IPS-11a (cell line): ENCODE measurements around the gene MXI1.

ENCODE experiments used
- H3K4me3 ChIP-seq: one replicate; pipeline ENCODE4 v1.5.1; 2013; ENCODE audit warnings: low read depth, low read length, control low read depth

MXI1 gene

DNA sequence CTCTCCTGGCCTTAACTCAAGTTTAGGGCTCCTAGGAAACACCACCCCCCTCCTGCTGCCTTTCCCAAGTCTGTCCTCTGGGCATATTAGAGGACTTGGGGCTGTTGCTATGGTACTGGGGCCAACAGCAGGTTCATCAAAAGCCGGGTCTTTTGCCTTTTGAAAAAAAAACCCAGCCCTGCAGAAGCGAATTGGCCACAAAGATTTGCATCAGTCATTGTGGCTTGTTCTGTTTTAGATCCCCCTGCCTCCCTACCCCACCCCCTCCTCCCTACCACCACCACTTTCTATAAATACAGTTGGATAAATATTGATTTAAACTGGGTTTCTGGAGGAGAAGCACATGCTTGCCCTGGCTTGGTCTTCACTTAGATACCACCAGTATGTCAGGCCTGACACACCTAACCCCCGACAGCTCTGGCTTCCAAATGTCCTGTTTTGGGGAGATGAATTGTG is 7.0 kb downstream of the MXI1 start:
- H3K4me3 ChIP-seq = no peak overlapping the region

- H3K4me3 ChIP-seq = no peak overlapping the region
Measured at GRCh38 chr10:110215286-110216170, 8.1 kb downstream of the MXI1 start.

- no peak overlapping the region for H3K4me3 ChIP-seq
Measured at GRCh38 chr10:110216240-110216639, 8.8 kb downstream of the MXI1 start.

- no peak overlapping the region for H3K4me3 ChIP-seq
Measured at GRCh38 chr10:110216942-110217661, 9.7 kb downstream of the MXI1 start.

DNA sequence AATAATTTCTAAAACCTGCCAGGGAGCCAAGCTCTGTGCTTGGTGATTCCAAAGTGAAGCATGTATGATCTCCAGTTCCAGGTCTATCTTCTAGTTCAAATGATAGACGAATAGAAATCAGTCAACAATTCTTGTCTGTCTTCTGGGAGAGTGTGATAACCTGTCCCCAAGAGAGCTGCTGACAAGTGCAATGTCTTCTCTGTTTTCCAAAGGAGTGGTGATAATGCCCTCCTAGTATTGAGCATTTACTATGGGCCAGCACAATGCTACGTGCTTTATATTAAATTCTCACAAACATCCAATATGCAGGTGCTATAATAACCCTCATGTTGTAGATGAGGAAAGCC is 10.2 kb downstream of the MXI1 start:
- H3K4me3 ChIP-seq = no peak overlapping the region

DNA sequence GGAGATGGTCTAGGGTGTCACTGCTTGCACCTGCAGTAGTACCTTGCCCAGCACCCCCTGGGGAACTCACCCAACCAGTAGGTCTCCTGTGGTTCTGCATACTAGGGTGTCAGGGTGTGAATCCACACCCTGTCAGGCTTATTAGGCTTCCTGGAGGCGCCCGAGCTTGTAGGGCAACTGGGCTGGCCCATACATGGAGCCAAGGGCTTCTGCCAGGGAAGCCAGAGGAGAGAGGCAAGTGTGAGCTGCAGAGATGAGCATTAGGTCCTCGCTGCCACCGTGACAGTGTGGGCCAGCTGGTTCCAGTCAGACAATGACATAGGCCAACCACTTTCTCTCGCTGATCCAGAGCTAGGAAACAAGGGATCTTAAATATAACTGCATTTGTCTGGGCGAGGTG is 11.2 kb downstream of the MXI1 start:
- no peak overlapping the region for H3K4me3 ChIP-seq

DNA sequence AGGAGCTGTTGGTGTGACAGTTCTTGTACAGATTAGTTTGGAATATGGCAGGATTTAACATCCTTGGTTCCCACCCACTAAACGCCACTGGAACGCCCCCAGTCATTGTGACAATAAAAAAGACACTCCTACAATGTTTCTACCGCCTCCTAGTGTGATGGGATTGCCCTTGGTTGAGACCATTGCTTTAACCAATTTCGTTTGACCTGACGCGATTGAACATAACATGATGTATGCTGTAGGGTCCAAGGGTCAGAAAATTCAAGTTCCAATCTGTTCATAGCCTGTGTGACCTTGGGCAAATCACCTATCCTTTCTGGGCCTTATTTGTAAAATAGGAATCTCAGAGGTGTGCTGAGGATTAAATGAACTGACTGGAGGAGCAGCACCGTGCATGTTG is 12.5 kb downstream of the MXI1 start:
- H3K4me3 ChIP-seq = no peak overlapping the region

- H3K4me3 ChIP-seq = no peak overlapping the region
Measured at GRCh38 chr10:110220398-110220797, 13.0 kb downstream of the MXI1 start.

- peak overlapping the region; percentile 4 for H3K4me3 ChIP-seq
Measured at GRCh38 chr10:110221044-110221720, 13.8 kb downstream of the MXI1 start.

DNA sequence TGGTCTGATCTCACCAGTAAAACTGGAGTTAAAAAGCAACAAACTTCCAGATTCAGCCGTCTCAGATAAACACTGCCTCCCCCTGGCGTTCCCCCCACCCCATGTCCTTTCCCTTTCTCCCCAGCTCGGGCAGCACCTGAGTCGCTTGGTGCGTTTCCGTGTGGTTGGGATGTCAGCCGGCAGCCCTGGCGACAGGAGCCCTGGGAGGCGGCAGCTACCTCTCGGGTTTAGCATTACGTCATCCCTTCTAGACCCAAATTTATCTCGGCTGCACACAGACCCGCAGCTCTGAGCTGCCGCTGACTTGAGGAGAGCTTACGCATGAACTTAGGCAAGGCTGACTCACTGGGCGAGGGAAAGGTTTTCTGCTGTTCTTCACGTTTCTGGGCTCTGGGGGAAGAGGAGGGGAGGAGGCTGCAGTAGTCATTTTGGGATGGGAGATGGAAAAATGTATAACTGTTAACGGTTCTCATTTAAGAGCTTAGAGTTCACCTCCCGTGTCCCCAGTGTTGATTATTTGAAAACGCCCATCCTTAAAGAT is 14.4 kb downstream of the MXI1 start:
- peak overlapping the region; percentile 13 for H3K4me3 ChIP-seq

DNA sequence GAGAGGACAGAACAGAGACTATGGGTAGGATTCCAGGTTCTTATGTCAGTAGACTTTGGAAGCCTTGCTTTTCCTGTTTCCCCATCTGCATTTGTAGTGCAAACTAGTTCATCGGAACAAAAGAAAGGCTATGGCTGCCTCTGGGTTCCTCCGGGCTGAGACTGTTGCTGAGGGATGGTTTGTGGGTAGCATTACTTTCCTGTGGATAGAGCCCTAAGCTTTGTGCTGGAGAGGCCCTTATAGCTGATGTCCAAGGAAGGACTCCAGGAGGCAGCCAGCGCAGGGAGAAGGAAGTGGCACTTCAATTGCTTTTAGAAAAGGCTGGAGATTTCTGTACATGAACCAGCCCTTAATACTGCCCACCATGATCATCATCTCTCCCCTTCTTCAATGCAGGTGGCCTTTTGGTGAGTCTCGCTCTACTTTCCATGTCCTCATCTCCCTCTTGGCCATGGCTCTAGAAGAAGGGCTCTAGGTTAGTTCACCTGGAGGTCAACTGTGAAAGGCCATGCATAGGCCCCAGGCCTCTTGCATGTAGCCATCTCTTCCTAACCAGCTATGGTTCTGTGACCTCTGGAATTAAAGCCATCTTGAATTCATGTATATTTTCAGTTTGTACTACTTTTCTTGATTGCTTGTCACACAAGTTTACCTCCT is 15.4 kb downstream of the MXI1 start:
- H3K4me3 ChIP-seq = no peak overlapping the region

DNA sequence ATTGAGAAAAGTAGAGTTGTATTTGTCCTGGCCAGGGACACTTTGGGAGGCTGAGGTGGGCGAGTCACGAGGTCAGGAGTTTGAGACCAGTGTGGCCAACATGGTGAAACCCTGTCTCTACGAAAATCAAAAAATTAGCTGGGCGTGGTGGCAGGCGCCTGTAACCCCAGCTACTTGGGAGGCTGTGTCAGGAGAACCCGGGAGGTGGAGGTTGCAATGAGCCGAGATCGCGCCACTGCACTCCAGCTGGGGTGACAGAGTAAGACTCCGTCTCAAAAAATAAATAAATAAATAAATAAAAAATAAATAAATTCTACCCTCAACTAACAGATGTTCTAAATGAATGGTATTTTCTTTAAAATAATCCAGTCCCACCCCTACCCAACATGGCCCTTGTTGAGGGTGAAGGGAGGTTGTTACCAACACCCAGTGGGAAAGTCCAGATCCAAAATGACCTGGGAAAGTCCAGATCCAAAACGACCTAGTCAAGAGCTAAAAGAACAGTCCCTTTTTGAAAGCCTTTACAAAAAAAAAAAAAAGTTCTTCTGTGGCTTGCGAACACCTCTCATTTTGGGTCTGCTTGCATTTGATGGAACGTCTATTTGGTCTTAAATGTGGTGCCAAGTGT is 16.0 kb downstream of the MXI1 start:
- H3K4me3 ChIP-seq = no peak overlapping the region

DNA sequence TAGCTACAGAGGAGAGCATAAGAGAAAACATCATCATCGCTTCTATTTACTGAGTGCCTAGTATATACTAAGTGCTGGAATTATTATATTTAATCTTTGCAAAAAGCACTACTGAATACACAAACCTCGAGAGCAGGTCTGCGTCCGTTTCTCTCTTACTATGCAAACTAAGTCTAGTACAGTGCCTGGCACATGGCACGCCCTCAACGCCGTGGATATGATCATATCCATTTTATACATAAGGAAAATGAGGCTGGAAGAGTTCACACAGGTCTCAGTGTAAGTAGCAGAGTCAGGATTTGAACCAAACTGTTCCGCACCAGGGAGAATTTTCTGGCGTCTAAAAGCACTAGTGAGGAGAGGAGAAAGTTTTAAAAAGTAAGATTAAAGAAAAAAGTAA is 17.6 kb downstream of the MXI1 start:
- H3K4me3 ChIP-seq = no peak overlapping the region

GRCh38 chr10:110225441-110225755 is 18.0 kb downstream of the MXI1 start:
- H3K4me3 ChIP-seq = peak overlapping the region; percentile 77

DNA sequence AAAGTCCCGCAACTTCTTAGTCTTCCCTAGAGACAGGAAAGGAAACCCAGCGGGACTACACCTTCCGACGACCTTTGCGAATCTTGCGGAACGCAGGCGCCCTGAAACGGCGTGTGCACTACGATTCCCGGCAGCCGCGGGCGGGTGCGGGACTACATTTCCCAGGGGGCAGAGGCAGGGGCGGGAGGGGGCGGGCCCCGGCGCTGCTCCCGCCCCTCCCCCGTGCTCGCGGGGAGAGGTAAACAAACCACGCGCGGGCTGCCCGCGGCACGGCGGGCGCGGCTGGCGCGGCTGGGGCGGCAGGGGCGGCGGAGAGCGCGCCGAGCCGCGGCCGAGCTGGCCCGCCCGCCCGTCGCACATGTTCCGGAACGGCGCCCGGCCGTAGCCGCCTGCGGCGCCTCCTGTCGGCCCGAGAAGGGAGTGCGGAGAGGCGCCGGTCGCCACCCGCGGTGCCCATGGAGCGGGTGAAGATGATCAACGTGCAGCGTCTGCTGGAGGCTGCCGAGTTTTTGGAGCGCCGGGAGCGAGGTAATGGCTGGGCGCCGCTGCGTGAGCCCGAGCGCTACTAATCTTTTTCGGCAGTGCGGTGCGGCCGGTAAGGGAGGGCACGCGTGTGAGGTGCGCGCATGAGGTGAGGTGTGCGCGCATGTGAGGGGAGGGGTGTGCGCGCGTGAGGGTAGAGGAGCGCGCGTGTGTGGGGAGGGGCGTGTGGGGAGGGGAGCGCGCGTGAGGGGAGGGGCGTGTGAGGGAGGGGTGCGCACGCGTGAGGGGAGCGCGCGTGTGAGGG is 18.5 kb downstream of the MXI1 start:
- peak overlapping the region; percentile 77 for H3K4me3 ChIP-seq

- H3K4me3 ChIP-seq = peak overlapping the region; percentile 77
Measured at GRCh38 chr10:110226543-110226925, 19.1 kb downstream of the MXI1 start.

- peak overlapping the region; percentile 54 for H3K4me3 ChIP-seq
Measured at GRCh38 chr10:110226926-110227641, 19.7 kb downstream of the MXI1 start.

GRCh38 chr10:110228066-110228465 is 20.7 kb downstream of the MXI1 start:
- H3K4me3 ChIP-seq = no peak overlapping the region

DNA sequence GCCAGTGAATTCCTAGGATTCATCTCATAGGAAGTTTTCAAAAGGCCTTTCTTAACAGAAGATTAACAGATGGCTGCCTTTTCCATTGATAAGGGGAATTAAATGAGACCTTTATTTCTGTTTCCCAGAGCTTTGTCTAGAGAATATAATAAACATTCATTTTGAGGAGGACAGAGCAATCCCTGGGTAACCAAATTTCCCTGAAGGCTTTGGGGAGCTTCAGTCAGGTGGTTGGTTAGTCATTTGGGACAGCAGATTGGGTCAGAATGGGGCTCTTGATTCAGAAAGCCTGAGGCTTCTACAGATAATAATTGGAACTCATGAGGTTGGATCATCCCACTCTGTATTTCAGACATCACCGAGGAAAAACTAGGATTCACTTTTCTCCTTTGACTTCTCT is 21.8 kb downstream of the MXI1 start:
- H3K4me3 ChIP-seq = no peak overlapping the region
